Neural progenitor cell (in vitro differentiated cells): ENCODE results near the gene USP36. TPM values are rescaled to one million over a fixed set of nuclear protein-coding genes. Genes with fewer than 3 reads are reported as not detected.

Source experiments
- DNase-seq: peaks from one replicate; pipeline ENCODE4 v3.0.0-alpha.2; 2016; ENCODE audit warnings: low spot score
- H2AFZ ChIP-seq: fragments of 200-600 bp; sonication (generic); replicated peaks from 2 replicates; pipeline ENCODE4 v1.6.1; 2016; ENCODE audit warnings: antibody characterized with exemption
- H3F3A ChIP-seq: fragments of 200-600 bp; sonication (generic); 2 replicates; pipeline ENCODE4 v1.6.1; 2016; ENCODE audit warnings: antibody characterized with exemption, low read depth
- H3K27ac ChIP-seq: fragments of 200-600 bp; sonication (generic); 2 replicates; pipeline ENCODE4 v1.5.1; 2016; ENCODE audit warnings: mild to moderate bottlenecking
- H3K27me3 ChIP-seq: fragments of 200-600 bp; sonication (generic); 2 replicates; pipeline ENCODE4 v1.6.1; 2016; ENCODE audit warnings: mild to moderate bottlenecking, moderate library complexity
- H3K36me3 ChIP-seq: fragments of 200-600 bp; sonication (generic); 2 replicates; pipeline ENCODE4 v1.5.1; 2016
- H3K4me1 ChIP-seq: fragments of 200-600 bp; sonication (generic); 2 replicates; pipeline ENCODE4 v1.6.1; 2016; ENCODE audit warnings: mixed run types
- H3K4me2 ChIP-seq: fragments of 200-600 bp; sonication (generic); 2 replicates; pipeline ENCODE4 v1.6.1; 2016
- H3K4me3 ChIP-seq: fragments of 200-600 bp; sonication (generic); 2 replicates; pipeline ENCODE4 v1.5.1; 2016
- H3K79me2 ChIP-seq: fragments of 200-600 bp; sonication (generic); 2 replicates; pipeline ENCODE4 v1.6.1; 2016; ENCODE audit warnings: low read depth
- H3K9ac ChIP-seq: fragments of 200-600 bp; sonication (generic); 2 replicates; pipeline ENCODE4 v1.6.1; 2016
- H3K9me3 ChIP-seq: fragments of 200-600 bp; sonication (generic); 2 replicates; pipeline ENCODE4 v1.5.1; 2016; ENCODE audit warnings: low read depth
- H4K20me1 ChIP-seq: fragments of 200-600 bp; sonication (generic); 2 replicates; pipeline ENCODE4 v1.6.1; 2016; ENCODE audit warnings: low read depth
- H3K27ac Mint-ChIP-seq: 3 replicates; pipeline ENCODE4 v1.8.0; 2021; ENCODE audit warnings: mixed read lengths
- H3K27me3 Mint-ChIP-seq: 2 replicates; pipeline ENCODE4 v1.8.0; 2022; ENCODE audit warnings: low read depth, mild to moderate bottlenecking, inconsistent platforms, moderate library complexity, mixed read lengths; ENCODE audit not compliant: insufficient read depth
- H3K36me3 Mint-ChIP-seq: 3 replicates; pipeline ENCODE4 v1.8.0; 2021; ENCODE audit warnings: mixed read lengths
- H3K4me1 Mint-ChIP-seq: 3 replicates; pipeline ENCODE4 v1.8.0; 2021; ENCODE audit warnings: mixed read lengths
- H3K4me3 Mint-ChIP-seq: 3 replicates; pipeline ENCODE4 v1.8.0; 2021; ENCODE audit warnings: mild to moderate bottlenecking, moderate library complexity, mixed read lengths
- H3K9me3 Mint-ChIP-seq: 3 replicates; pipeline ENCODE4 v1.8.0; 2020; ENCODE audit warnings: mixed read lengths
- CTCF ChIP-seq: fragments of 200-600 bp; sonication (generic); IDR thresholded peaks from 2 replicates; pipeline ENCODE4 v1.5.1; 2017; ENCODE audit warnings: antibody characterized with exemption, mild to moderate bottlenecking
- EZH2 ChIP-seq: fragments of 200-600 bp; sonication (generic); IDR thresholded peaks from 2 replicates; pipeline ENCODE4 v1.6.1; 2017; ENCODE audit warnings: antibody characterized with exemption, mild to moderate bottlenecking, moderate library complexity
- EZH2phosphoT487 ChIP-seq: fragments of 200-600 bp; sonication (generic); IDR thresholded peaks from 2 replicates; pipeline ENCODE4 v1.6.1; 2017; ENCODE audit warnings: antibody characterized with exemption
- total RNA-seq: library from RNA; depleted of rRNA; stranded (reverse); fragments of >200 nt; gene quantifications from 2 replicates; pipeline ENCODE4 v1.2.3, GENCODE V29; 2015; ENCODE audit warnings: low replicate concordance

USP36 gene
- total RNA-seq, 1 donor from 2014 or later, result 16.6 TPM

GRCh38 chr17:78859051-78859450, 18.4 kb upstream of the USP36 start:
- Histone ChIP-seq H3K4me3 (no peak overlapping the region), H4K20me1 (no peaks in the 10 kb centered on the region), H3F3A (no peaks in the 10 kb centered on the region), H3K27me3 (no peaks in the 10 kb centered on the region), H3K9ac (no peak overlapping the region), H2AFZ (no peak overlapping the region), H3K36me3 (no peaks in the 10 kb centered on the region), H3K4me2 (no peak overlapping the region), H3K79me2 (no peaks in the 10 kb centered on the region), H3K4me1 (no peaks in the 10 kb centered on the region), H3K9me3 (no peaks in the 10 kb centered on the region), H3K27ac (no peak overlapping the region)
- H3K36me3 Mint-ChIP-seq, result peaks cover 4% of the 10 kb centered on the region
- no peaks in the 10 kb centered on the region for H3K27me3 Mint-ChIP-seq
- H3K27ac Mint-ChIP-seq, result no peak overlapping the region
- TF ChIP-seq EZH2 (no peak), CTCF (no peak), EZH2phosphoT487 (no peak)
- H3K4me3 Mint-ChIP-seq, result no peak overlapping the region
- no peaks in the 10 kb centered on the region for H3K9me3 Mint-ChIP-seq
- H3K4me1 Mint-ChIP-seq, result no peaks in the 10 kb centered on the region
- DNase-seq, result no peak

- Mint-ChIP-seq H3K4me3 (no peak overlapping the region), H3K27ac (no peak overlapping the region), H3K4me1 (no peaks in the 10 kb centered on the region), H3K9me3 (no peaks in the 10 kb centered on the region), H3K36me3 (no peaks in the 10 kb centered on the region), H3K27me3 (no peaks in the 10 kb centered on the region)
- Histone ChIP-seq H3K79me2 (no peaks in the 10 kb centered on the region), H3K9me3 (no peaks in the 10 kb centered on the region), H4K20me1 (no peaks in the 10 kb centered on the region), H3K9ac (no peak overlapping the region), H3K27ac (no peak overlapping the region), H2AFZ (no peak overlapping the region), H3F3A (no peaks in the 10 kb centered on the region), H3K4me3 (no peak overlapping the region), H3K36me3 (no peaks in the 10 kb centered on the region), H3K4me1 (no peaks in the 10 kb centered on the region), H3K27me3 (no peaks in the 10 kb centered on the region), H3K4me2 (no peak overlapping the region)
- TF ChIP-seq EZH2phosphoT487 (no peak), EZH2 (no peak), CTCF (no peak)
- DNase-seq, result no peak
Measured at GRCh38 chr17:78857266-78857665, 16.7 kb upstream of the USP36 start.

GRCh38 chr17:78855561-78856165, 15.0 kb upstream of the USP36 start:
- Mint-ChIP-seq H3K4me1 (no peaks in the 10 kb centered on the region), H3K27ac (no peak overlapping the region), H3K9me3 (no peaks in the 10 kb centered on the region), H3K27me3 (no peaks in the 10 kb centered on the region), H3K36me3 (no peaks in the 10 kb centered on the region), H3K4me3 (no peak overlapping the region)
- Histone ChIP-seq H4K20me1 (no peaks in the 10 kb centered on the region), H3K4me2 (no peak overlapping the region), H3K4me1 (no peaks in the 10 kb centered on the region), H2AFZ (no peak overlapping the region), H3K9me3 (no peaks in the 10 kb centered on the region), H3K36me3 (no peaks in the 10 kb centered on the region), H3K9ac (no peak overlapping the region), H3K79me2 (no peaks in the 10 kb centered on the region), H3K27me3 (no peaks in the 10 kb centered on the region), H3K27ac (no peak overlapping the region), H3F3A (no peaks in the 10 kb centered on the region), H3K4me3 (no peak overlapping the region)
- no peak for DNase-seq
- TF ChIP-seq EZH2phosphoT487, result no peak
- no peak for TF ChIP-seq EZH2
- TF ChIP-seq CTCF, result no peak
